ENCODE measurements around the gene CAMKK2.
A peak's percentile ranks its signal among the peaks of the same experiment; 100 is the strongest.

The CAMKK2 gene

DNA sequence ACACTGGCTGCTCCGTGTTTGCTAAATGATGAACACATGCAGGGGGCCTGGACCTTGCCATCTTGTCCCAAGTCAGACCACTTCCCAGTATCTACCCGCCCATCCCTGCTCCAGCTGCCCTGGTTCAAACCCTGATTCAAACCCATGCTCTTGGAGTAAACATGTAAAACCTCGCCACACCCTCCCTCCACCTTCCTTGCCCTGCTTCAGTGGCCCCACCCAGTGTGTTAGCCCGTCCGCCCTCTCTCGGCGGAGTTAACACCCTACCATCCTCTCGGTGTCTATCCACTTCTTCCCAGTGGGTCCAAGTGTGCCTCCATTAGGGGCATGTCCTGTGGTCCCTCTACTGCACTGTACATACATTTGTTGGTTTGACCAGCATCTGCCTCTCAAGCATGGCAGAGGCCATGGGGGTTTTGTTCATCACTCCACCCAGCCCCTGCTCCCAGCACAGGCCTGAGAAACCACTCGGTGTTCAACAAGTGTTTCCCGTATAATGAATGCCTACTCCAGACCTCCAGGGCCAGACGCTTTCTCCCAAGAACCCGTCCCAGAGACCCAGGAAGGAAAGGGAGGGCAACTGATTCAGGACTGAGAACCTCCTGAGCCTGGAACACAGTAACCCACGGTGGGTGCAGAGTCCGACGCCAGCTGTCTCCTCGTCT lies 49.5 kb downstream of the CAMKK2 start:
- Histone ChIP-seq H2AFZ (ENCODE audit: insufficient read depth, low read length, poor library complexity) (no peak overlapping the region), H3K4me3 (ENCODE audit: low read depth, low read length) (no peak overlapping the region), H3K79me2 (ENCODE audit: control insufficient read depth, insufficient read depth, low read length, poor library complexity) (no peaks in the 10 kb centered on the region), H3K27ac (ENCODE audit: low read depth, low read length) (no peak overlapping the region), H2BK120ac (ENCODE audit: insufficient read depth, low read length, poor library complexity) (no peak overlapping the region), H2BK5ac (ENCODE audit: low read depth, low read length, poor library complexity) (no peak overlapping the region), H3K9ac (ENCODE audit: low read length) (no peak overlapping the region), H3K18ac (ENCODE audit: low read length) (no peak overlapping the region), H4K12ac (ENCODE audit: low read depth, low read length) (no peak overlapping the region), H2AK5ac (ENCODE audit: low read length) (no peak overlapping the region), H3K4me1 (ENCODE audit: control insufficient read depth in 1 of 2, insufficient read depth in 2 of 2, low read length in 2 of 2) (no peaks in the 10 kb centered on the region), H3K27me3 (ENCODE audit: insufficient read depth, low read length) (no peaks in the 10 kb centered on the region), H3K23ac (ENCODE audit: low read length) (no peak overlapping the region), H4K91ac (ENCODE audit: low read depth, low read length) (no peak overlapping the region), H3K4ac (ENCODE audit: low read depth, low read length) (no peak overlapping the region), H3K14ac (ENCODE audit: low read length) (no peak overlapping the region), H3K36me3 (ENCODE audit: control insufficient read depth in 1 of 2, insufficient read depth in 2 of 2, low read length in 2 of 2) (peaks cover 42 to 45% of the 10 kb centered on the region in 2 experiments), H4K8ac (ENCODE audit: low read depth, low read length) (no peak overlapping the region), H2BK12ac (ENCODE audit: low read length) (no peak overlapping the region), H3K79me1 (ENCODE audit: low read length) (no peaks in the 10 kb centered on the region), H3K9me3 (ENCODE audit: insufficient read depth, low read depth, low read length) (no peaks in the 10 kb centered on the region), H3K4me2 (ENCODE audit: low read length) (no peak overlapping the region)
- no CpG with 5 or more reads among the region's 16 CpGs for WGBS (ENCODE audit: extremely low coverage, insufficient coverage, insufficient read length)
- no peak for DNase-seq

DNA sequence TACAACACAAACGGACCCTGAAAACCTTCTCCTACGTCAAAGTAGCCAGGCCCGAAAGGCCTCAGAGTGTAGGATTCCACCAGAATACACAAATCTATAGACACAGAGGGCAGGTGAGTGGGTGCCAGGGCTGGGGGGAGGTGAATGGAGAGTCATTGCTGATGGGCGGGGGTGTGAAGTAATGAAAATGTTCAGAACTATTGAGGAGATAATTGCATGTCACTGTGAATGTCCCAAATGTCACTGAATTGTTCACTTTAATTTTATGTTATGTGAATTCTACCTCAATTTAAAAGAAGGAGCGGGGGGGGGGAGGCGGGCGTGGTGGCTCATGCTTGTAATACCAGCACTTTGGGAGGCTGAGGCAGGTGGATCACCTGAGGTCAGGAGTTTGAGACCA lies 50.6 kb downstream of the CAMKK2 start:
- Histone ChIP-seq H3K4me1 (ENCODE audit: control insufficient read depth in 1 of 2, insufficient read depth in 2 of 2, low read length in 2 of 2) (peaks cover 0 to 2% of the 10 kb centered on the region in 2 experiments), H3K9ac (ENCODE audit: low read length) (no peak overlapping the region), H2AK5ac (ENCODE audit: low read length) (no peak overlapping the region), H3K4ac (ENCODE audit: low read depth, low read length) (no peak overlapping the region), H3K14ac (ENCODE audit: low read length) (no peak overlapping the region), H3K4me2 (ENCODE audit: low read length) (no peak overlapping the region), H2BK120ac (ENCODE audit: insufficient read depth, low read length, poor library complexity) (no peak overlapping the region), H3K9me3 (ENCODE audit: insufficient read depth, low read depth, low read length) (no peaks in the 10 kb centered on the region), H3K27ac (ENCODE audit: low read depth, low read length) (no peak overlapping the region), H2BK12ac (ENCODE audit: low read length) (no peak overlapping the region), H3K27me3 (ENCODE audit: insufficient read depth, low read length) (no peaks in the 10 kb centered on the region), H2AFZ (ENCODE audit: insufficient read depth, low read length, poor library complexity) (no peak overlapping the region), H4K12ac (ENCODE audit: low read depth, low read length) (no peak overlapping the region), H3K36me3 (ENCODE audit: control insufficient read depth in 1 of 2, insufficient read depth in 2 of 2, low read length in 2 of 2) (peaks cover 48 to 49% of the 10 kb centered on the region in 2 experiments), H4K91ac (ENCODE audit: low read depth, low read length) (no peak overlapping the region), H4K8ac (ENCODE audit: low read depth, low read length) (no peak overlapping the region), H3K79me1 (ENCODE audit: low read length) (no peaks in the 10 kb centered on the region), H2BK5ac (ENCODE audit: low read depth, low read length, poor library complexity) (no peak overlapping the region), H3K4me3 (ENCODE audit: low read depth, low read length) (no peak overlapping the region), H3K79me2 (ENCODE audit: control insufficient read depth, insufficient read depth, low read length, poor library complexity) (no peaks in the 10 kb centered on the region), H3K23ac (ENCODE audit: low read length) (no peak overlapping the region), H3K18ac (ENCODE audit: low read length) (no peak overlapping the region)
- no CpG with 5 or more reads among the region's 7 CpGs for WGBS (ENCODE audit: extremely low coverage, insufficient coverage, insufficient read length)
- DNase-seq, result no peak

DNA sequence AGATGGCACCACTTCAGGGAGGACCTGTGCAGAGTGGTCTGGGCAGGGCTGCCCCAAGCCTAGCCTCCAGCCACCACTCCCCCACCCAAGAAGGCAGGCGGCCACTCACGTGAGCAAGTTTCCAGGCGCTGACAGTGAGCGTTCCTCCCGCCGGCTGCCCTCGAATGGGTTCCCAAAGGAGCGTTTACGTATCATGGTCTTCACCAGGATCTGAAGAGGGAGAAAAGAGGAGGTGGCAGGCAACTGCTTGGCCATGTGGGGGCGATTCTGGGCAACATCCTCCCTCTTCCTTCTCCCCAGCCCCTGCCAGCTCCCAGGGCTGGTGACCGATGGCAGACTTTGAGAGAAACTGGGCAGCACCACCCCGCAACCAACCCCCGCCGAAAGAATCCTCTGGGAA lies 51.5 kb downstream of the CAMKK2 start:
- Histone ChIP-seq H3K18ac (ENCODE audit: low read length) (no peak overlapping the region), H3K79me2 (ENCODE audit: control insufficient read depth, insufficient read depth, low read length, poor library complexity) (no peaks in the 10 kb centered on the region), H3K27me3 (ENCODE audit: insufficient read depth, low read length) (no peaks in the 10 kb centered on the region), H3K79me1 (ENCODE audit: low read length) (no peaks in the 10 kb centered on the region), H3K23ac (ENCODE audit: low read length) (no peak overlapping the region), H3K4me1 (ENCODE audit: control insufficient read depth in 1 of 2, insufficient read depth in 2 of 2, low read length in 2 of 2) (peaks cover 2 to 4% of the 10 kb centered on the region in 2 experiments), H4K91ac (ENCODE audit: low read depth, low read length) (no peak overlapping the region), H3K27ac (ENCODE audit: low read depth, low read length) (no peak overlapping the region), H2AFZ (ENCODE audit: insufficient read depth, low read length, poor library complexity) (no peak overlapping the region), H3K4ac (ENCODE audit: low read depth, low read length) (no peak overlapping the region), H3K9me3 (ENCODE audit: insufficient read depth, low read depth, low read length) (peaks cover 1% of the 10 kb centered on the region), H4K8ac (ENCODE audit: low read depth, low read length) (no peak overlapping the region), H3K9ac (ENCODE audit: low read length) (no peak overlapping the region), H3K4me2 (ENCODE audit: low read length) (no peak overlapping the region), H3K14ac (ENCODE audit: low read length) (no peak overlapping the region), H3K4me3 (ENCODE audit: low read depth, low read length) (no peak overlapping the region), H4K12ac (ENCODE audit: low read depth, low read length) (no peak overlapping the region), H2BK5ac (ENCODE audit: low read depth, low read length, poor library complexity) (no peak overlapping the region), H2BK12ac (ENCODE audit: low read length) (no peak overlapping the region), H2BK120ac (ENCODE audit: insufficient read depth, low read length, poor library complexity) (no peak overlapping the region), H2AK5ac (ENCODE audit: low read length) (no peak overlapping the region), H3K36me3 (ENCODE audit: control insufficient read depth in 1 of 2, insufficient read depth in 2 of 2, low read length in 2 of 2) (peaks cover 49 to 55% of the 10 kb centered on the region in 2 experiments)
- DNase-seq, result no peak
- no CpG with 5 or more reads among the region's 14 CpGs for WGBS (ENCODE audit: extremely low coverage, insufficient coverage, insufficient read length)

DNA sequence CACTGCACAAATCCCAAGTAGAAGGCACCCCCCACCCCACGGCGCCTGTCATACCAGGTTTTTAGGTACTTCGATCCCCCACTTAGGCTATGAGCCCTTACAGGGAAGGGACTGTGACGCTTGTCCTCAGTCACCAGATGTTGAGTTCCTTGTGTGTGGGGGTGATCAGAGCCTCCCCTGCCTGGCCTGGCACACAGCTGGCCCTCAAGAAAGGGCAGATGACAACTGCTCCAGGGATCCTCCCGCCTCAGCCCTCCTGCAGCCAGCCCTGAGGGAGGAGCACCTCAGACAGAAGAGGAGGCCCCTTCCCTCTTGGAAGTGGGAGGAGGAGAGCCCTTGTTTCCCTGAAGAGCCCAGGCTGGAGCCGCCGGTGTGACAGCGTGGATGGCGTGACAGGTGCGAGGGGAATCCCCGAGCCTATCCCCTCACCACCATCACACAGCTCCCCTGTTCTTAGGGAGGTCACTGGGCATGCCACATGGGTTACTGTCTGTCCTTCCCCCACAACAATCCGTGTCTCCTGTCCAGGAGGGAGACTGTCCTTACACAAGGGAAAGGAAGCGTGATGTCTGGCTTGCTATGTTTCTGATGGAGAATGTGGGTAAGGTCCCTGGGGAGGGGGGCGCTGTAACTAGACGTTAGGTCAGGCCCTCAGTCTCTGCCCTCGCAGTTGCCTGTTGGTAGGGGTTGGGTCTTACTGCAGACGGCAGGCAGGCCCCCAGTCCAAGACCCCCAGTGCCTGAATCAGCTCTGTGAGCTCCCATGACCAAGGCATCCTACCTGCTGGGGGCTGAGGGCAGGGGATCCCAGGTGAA lies 55.1 kb downstream of the CAMKK2 start:
- H3K14ac ChIP-seq (ENCODE audit: low read length), result no peak overlapping the region
- no peak overlapping the region for H3K18ac ChIP-seq (ENCODE audit: low read length)
- no peak for DNase-seq
- no peak overlapping the region for H2AFZ ChIP-seq (ENCODE audit: insufficient read depth, low read length, poor library complexity)
- no peak overlapping the region for H2BK12ac ChIP-seq (ENCODE audit: low read length)
- H3K79me2 ChIP-seq (ENCODE audit: control insufficient read depth, insufficient read depth, low read length, poor library complexity), result no peaks in the 10 kb centered on the region
- no peak overlapping the region for H3K9ac ChIP-seq (ENCODE audit: low read length)
- peaks cover 2 to 5% of the 10 kb centered on the region in 2 experiments for H3K4me1 ChIP-seq (ENCODE audit: control insufficient read depth in 1 of 2, insufficient read depth in 2 of 2, low read length in 2 of 2)
- no peak overlapping the region for H4K8ac ChIP-seq (ENCODE audit: low read depth, low read length)
- H4K91ac ChIP-seq (ENCODE audit: low read depth, low read length), result no peak overlapping the region
- H2AK5ac ChIP-seq (ENCODE audit: low read length), result no peak overlapping the region
- H3K9me3 ChIP-seq (ENCODE audit: insufficient read depth, low read depth, low read length), result peaks cover 2% of the 10 kb centered on the region
- no CpG with 5 or more reads among the region's 17 CpGs for WGBS (ENCODE audit: extremely low coverage, insufficient coverage, insufficient read length)
- no peak overlapping the region for H3K4me2 ChIP-seq (ENCODE audit: low read length)
- H2BK120ac ChIP-seq (ENCODE audit: insufficient read depth, low read length, poor library complexity), result no peak overlapping the region
- H3K79me1 ChIP-seq (ENCODE audit: low read length), result no peaks in the 10 kb centered on the region
- H3K4me3 ChIP-seq (ENCODE audit: low read depth, low read length), result peak overlapping the region; percentile 2
- H4K12ac ChIP-seq (ENCODE audit: low read depth, low read length), result no peak overlapping the region
- H3K36me3 ChIP-seq (ENCODE audit: control insufficient read depth in 1 of 2, insufficient read depth in 2 of 2, low read length in 2 of 2), result peaks cover 21 to 36% of the 10 kb centered on the region in 2 experiments
- no peaks in the 10 kb centered on the region for H3K27me3 ChIP-seq (ENCODE audit: insufficient read depth, low read length)
- no peak overlapping the region for H3K27ac ChIP-seq (ENCODE audit: low read depth, low read length)
- no peak overlapping the region for H3K23ac ChIP-seq (ENCODE audit: low read length)
- H3K4ac ChIP-seq (ENCODE audit: low read depth, low read length), result no peak overlapping the region
- H2BK5ac ChIP-seq (ENCODE audit: low read depth, low read length, poor library complexity), result no peak overlapping the region

Data from trophoblast cell (in vitro differentiated cells and primary cell).